C4-2B (cell line): ENCODE data around the gene REPIN1.

Experiments used
- ZFX ChIP-seq: fragments of 450-650 bp; IDR thresholded peaks from 2 replicates; pipeline ENCODE4 v1.6.1; 2017
- TF ChIP-seq, protein P1 (sequence below): fragments of 450-650 bp; conservative IDR thresholded peaks from 2 replicates; pipeline ENCODE4 v1.5.1; 2017; ENCODE audit warnings: mild to moderate bottlenecking

DNA sequence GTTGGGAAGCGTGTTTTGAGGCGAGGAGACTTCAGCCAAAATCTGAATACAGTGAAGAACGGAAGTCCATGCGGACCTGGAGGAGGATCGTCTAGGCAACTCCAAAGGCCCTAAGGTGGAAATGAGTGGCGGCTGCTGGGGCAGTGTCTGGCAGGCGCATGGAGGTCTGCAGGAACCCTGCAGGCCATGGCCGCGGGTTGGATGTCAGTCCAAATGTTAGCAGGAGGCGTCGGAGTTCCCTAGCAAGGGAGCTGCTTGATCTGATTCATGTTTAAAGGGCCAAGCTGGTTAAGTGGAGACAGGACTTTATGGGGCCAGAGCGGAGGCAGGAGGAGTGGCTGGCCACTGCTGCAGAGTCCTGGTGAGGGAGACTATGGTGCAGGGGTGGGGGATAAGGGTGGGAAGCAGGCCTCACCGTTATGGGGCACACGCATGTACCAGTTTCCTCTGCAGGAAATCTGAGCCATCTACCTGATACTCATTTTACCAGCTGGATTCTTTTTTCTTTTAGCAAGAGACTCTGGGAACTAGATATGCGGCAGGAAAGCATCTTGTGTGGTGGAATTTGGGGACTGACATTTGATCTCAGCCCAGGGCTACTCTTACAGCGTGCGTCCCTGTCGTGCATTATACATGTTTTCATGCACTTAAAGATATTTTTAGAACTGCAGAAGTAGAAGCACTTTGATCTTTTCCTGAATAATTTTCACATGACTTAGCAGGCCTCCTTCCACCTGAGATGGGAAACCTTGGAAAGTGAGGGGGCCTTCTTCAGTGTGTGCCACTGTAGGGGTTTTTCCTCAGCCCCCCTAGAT, 6.6 kb upstream of the REPIN1 start:
- TF ChIP-seq, protein P1, sequence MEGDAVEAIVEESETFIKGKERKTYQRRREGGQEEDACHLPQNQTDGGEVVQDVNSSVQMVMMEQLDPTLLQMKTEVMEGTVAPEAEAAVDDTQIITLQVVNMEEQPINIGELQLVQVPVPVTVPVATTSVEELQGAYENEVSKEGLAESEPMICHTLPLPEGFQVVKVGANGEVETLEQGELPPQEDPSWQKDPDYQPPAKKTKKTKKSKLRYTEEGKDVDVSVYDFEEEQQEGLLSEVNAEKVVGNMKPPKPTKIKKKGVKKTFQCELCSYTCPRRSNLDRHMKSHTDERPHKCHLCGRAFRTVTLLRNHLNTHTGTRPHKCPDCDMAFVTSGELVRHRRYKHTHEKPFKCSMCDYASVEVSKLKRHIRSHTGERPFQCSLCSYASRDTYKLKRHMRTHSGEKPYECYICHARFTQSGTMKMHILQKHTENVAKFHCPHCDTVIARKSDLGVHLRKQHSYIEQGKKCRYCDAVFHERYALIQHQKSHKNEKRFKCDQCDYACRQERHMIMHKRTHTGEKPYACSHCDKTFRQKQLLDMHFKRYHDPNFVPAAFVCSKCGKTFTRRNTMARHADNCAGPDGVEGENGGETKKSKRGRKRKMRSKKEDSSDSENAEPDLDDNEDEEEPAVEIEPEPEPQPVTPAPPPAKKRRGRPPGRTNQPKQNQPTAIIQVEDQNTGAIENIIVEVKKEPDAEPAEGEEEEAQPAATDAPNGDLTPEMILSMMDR, result no peak
- no peak for TF ChIP-seq ZFX
